OCI-LY3 (cell line): ENCODE data around the gene TCERG1L.

ENCODE experiments used
- H2AFZ ChIP-seq: fragments of 200-600, 300-600 bp; shearing (Covaris generic); 2 replicates; pipeline ENCODE4 v1.6.0; 2014; ENCODE audit warnings: antibody characterized with exemption, low read depth, low read length
- H3K27ac ChIP-seq: fragments of 200-600, 300-600 bp; sonication (generic); 2 replicates; pipeline ENCODE4 v1.5.1; 2014; ENCODE audit warnings: mild to moderate bottlenecking, low read length, moderate library complexity, mixed read lengths
- H3K27me3 ChIP-seq: fragments of 200-600, 300-600 bp; sonication (generic); 2 replicates; pipeline ENCODE4 v1.6.1; 2014; ENCODE audit warnings: low read depth, low read length, mixed read lengths
- H3K36me3 ChIP-seq: fragments of 200-600, 300-600 bp; sonication (generic); replicated peaks from 2 replicates; pipeline ENCODE3; 2014; ENCODE audit warnings: low read depth, low read length, mixed read lengths
- H3K4me1 ChIP-seq: fragments of 300-600, 200-600 bp; sonication (generic); 2 replicates; pipeline ENCODE4 v1.6.1; 2014; ENCODE audit warnings: low read length, mixed read lengths
- H3K4me2 ChIP-seq: fragments of 200-600, 300-600 bp; sonication (generic); 2 replicates; pipeline ENCODE4 v1.6.1; 2014; ENCODE audit warnings: low read length, mixed read lengths
- H3K4me3 ChIP-seq: fragments of 300-600, 200-600 bp; sonication (generic); 2 replicates; pipeline ENCODE4 v1.5.1; 2014; ENCODE audit warnings: antibody characterized with exemption, mild to moderate bottlenecking, low read length, moderate library complexity
- H3K79me2 ChIP-seq: fragments of 300-600, 200-600 bp; shearing (Covaris generic); 2 replicates; pipeline ENCODE4 v1.6.1; 2014; ENCODE audit warnings: mild to moderate bottlenecking, low read length, mixed read lengths
- H3K9ac ChIP-seq: fragments of 300-600, 200-600 bp; shearing (Covaris generic); 2 replicates; pipeline ENCODE4 v1.6.0; 2014; ENCODE audit warnings: mild to moderate bottlenecking, low read length, moderate library complexity
- H3K9me3 ChIP-seq: fragments of 200-600, 300-600 bp; shearing (Covaris generic); 2 replicates; pipeline ENCODE4 v1.6.1; 2014; ENCODE audit warnings: low read length, mixed read lengths; ENCODE audit not compliant: insufficient read depth
- H4K20me1 ChIP-seq: fragments of 200-600, 300-600 bp; sonication (generic); 2 replicates; pipeline ENCODE4 v1.6.1; 2016; ENCODE audit warnings: low read length, mixed read lengths; ENCODE audit not compliant: insufficient read depth
- EZH2phosphoT487 ChIP-seq: fragments of 200-600 bp; shearing (Covaris generic); IDR thresholded peaks from 2 replicates; pipeline ENCODE4 v1.6.1; 2018; ENCODE audit warnings: antibody characterized with exemption, mixed run types, low read depth
- TF ChIP-seq, protein P1 (sequence below): fragments of 200-600, 300-600 bp; sonication (generic); IDR thresholded peaks from 2 replicates; pipeline ENCODE4 v1.5.1; 2014; ENCODE audit warnings: antibody characterized with exemption, low read length, low read depth

Gene TCERG1L

DNA sequence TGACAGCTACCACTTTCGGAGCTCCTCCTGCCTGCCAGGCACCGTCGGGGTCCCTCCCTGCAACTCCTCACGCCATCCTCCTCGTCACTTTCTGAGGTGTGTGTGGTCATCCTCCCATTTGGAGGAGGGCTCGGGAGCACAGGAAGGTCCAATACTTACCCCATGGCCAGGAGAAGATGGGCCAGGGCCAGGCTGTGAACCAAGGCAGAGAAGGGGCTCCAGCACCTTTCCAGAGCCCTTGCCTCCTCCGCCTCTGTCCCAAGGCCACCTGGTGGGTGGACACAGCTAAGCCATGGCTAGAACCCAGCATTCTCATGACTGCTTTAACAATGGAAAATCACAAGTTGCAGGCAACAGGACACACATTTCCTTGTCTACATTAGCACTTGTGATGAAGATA is 215.5 kb downstream of the TCERG1L start:
- no peaks in the 10 kb centered on the region for H3K4me1 ChIP-seq
- no peaks in the 10 kb centered on the region for H3K27me3 ChIP-seq
- H2AFZ ChIP-seq = no peak overlapping the region
- H3K9me3 ChIP-seq = no peaks in the 10 kb centered on the region
- H3K27ac ChIP-seq = no peak overlapping the region
- TF ChIP-seq EZH2phosphoT487 = no peak
- TF ChIP-seq, protein P1, sequence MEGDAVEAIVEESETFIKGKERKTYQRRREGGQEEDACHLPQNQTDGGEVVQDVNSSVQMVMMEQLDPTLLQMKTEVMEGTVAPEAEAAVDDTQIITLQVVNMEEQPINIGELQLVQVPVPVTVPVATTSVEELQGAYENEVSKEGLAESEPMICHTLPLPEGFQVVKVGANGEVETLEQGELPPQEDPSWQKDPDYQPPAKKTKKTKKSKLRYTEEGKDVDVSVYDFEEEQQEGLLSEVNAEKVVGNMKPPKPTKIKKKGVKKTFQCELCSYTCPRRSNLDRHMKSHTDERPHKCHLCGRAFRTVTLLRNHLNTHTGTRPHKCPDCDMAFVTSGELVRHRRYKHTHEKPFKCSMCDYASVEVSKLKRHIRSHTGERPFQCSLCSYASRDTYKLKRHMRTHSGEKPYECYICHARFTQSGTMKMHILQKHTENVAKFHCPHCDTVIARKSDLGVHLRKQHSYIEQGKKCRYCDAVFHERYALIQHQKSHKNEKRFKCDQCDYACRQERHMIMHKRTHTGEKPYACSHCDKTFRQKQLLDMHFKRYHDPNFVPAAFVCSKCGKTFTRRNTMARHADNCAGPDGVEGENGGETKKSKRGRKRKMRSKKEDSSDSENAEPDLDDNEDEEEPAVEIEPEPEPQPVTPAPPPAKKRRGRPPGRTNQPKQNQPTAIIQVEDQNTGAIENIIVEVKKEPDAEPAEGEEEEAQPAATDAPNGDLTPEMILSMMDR = no peak
- H3K4me3 ChIP-seq = no peak overlapping the region
- no peak overlapping the region for H3K9ac ChIP-seq
- H4K20me1 ChIP-seq = no peaks in the 10 kb centered on the region
- no peak overlapping the region for H3K4me2 ChIP-seq
- no peaks in the 10 kb centered on the region for H3K79me2 ChIP-seq
- no peaks in the 10 kb centered on the region for H3K36me3 ChIP-seq

DNA sequence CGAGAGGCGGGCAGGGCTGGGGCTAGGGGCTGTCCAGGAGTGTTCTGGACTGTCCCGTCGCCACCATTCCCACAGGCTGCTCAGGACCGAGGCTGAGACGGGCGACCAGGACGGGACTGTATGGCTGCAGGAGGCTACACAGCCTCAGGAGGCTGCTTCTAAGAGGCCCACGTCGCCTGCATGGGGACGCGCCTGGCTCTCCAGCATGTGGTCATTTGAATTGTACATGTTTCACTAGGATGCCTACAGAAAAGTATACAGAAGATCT is 216.3 kb downstream of the TCERG1L start:
- no peaks in the 10 kb centered on the region for H3K79me2 ChIP-seq
- TF ChIP-seq, protein P1 = no peak
- TF ChIP-seq EZH2phosphoT487 = no peak
- no peak overlapping the region for H3K4me3 ChIP-seq
- H3K4me1 ChIP-seq = no peaks in the 10 kb centered on the region
- no peak overlapping the region for H3K4me2 ChIP-seq
- no peak overlapping the region for H2AFZ ChIP-seq
- H3K9me3 ChIP-seq = no peaks in the 10 kb centered on the region
- H3K27me3 ChIP-seq = no peaks in the 10 kb centered on the region
- no peak overlapping the region for H3K9ac ChIP-seq
- no peaks in the 10 kb centered on the region for H4K20me1 ChIP-seq
- no peaks in the 10 kb centered on the region for H3K36me3 ChIP-seq
- no peak overlapping the region for H3K27ac ChIP-seq

GRCh38 chr10:131094527-131095312 is 216.8 kb downstream of the TCERG1L start:
- no peak overlapping the region for H3K4me2 ChIP-seq
- H3K9me3 ChIP-seq = no peaks in the 10 kb centered on the region
- H3K4me1 ChIP-seq = no peaks in the 10 kb centered on the region
- H2AFZ ChIP-seq = no peak overlapping the region
- H3K4me3 ChIP-seq = no peak overlapping the region
- no peaks in the 10 kb centered on the region for H3K27me3 ChIP-seq
- H3K9ac ChIP-seq = no peak overlapping the region
- TF ChIP-seq, protein P1 = no peak
- TF ChIP-seq EZH2phosphoT487 = no peak
- H3K36me3 ChIP-seq = no peaks in the 10 kb centered on the region
- no peaks in the 10 kb centered on the region for H4K20me1 ChIP-seq
- no peaks in the 10 kb centered on the region for H3K79me2 ChIP-seq
- no peak overlapping the region for H3K27ac ChIP-seq

GRCh38 chr10:131093795-131094366 is 217.6 kb downstream of the TCERG1L start:
- Histone ChIP-seq H3K9ac (no peak overlapping the region), H3K4me1 (no peaks in the 10 kb centered on the region), H3K9me3 (no peaks in the 10 kb centered on the region), H3K27me3 (no peaks in the 10 kb centered on the region), H3K36me3 (no peaks in the 10 kb centered on the region), H3K27ac (no peak overlapping the region), H3K4me3 (no peak overlapping the region), H4K20me1 (no peaks in the 10 kb centered on the region), H2AFZ (no peak overlapping the region), H3K79me2 (no peaks in the 10 kb centered on the region), H3K4me2 (no peak overlapping the region)
- TF ChIP-seq, protein P1 = no peak
- TF ChIP-seq EZH2phosphoT487 = no peak
